HEK293 (cell line): ENCODE results near the gene PALM.

Source experiments
- CTCF ChIA-PET: fragments of 350-600 bp; formaldehyde crosslinking; extraction: SDS; loops from one replicate; lab custom pipeline; 2021; ENCODE audit warnings: antibody characterized with exemption; lab: Yijun Ruan, JAX
- POLR2A ChIA-PET: fragments of 300-600 bp; formaldehyde crosslinking; extraction: SDS; loops from one replicate; lab custom pipeline; 2020; ENCODE audit warnings: antibody characterized with exemption, inconsistent platforms; lab: Yijun Ruan, JAX
- H3K27ac ChIP-seq: fragments of 200-500 bp; sonication (Bioruptor generic); 2 replicates; pipeline ENCODE4 v1.5.1; 2014; ENCODE audit warnings: low read depth, low read length, control low read depth, inconsistent platforms; ENCODE audit errors: extremely low read depth
- H3K36me3 ChIP-seq, 2 experiments: fragments of 200-500 bp in 1 of 2; sonication (Bioruptor generic) in 1 of 2; 1 replicate in 1 of 2; 2 replicates in 1 of 2; pipeline ENCODE4 v1.5.1; 2014 to 2017; ENCODE audit warnings: inconsistent platforms in 2 of 2, low read length in 2 of 2; ENCODE audit not compliant: control insufficient read depth in 2 of 2, insufficient read depth in 1 of 2
- H3K4me1 ChIP-seq: fragments of 200-500 bp; sonication (Bioruptor generic); 2 replicates; pipeline ENCODE4 v1.5.1; 2014; ENCODE audit warnings: mild to moderate bottlenecking, low read length, inconsistent platforms; ENCODE audit not compliant: control insufficient read depth, insufficient read depth
- H3K4me3 ChIP-seq: 2 replicates; pipeline ENCODE4 v1.5.1; 2011; ENCODE audit warnings: low read depth, mild to moderate bottlenecking, control low read depth, low read length, moderate library complexity
- H3K9me3 ChIP-seq: fragments of 200-500 bp; sonication (Bioruptor generic); 2 replicates; pipeline ENCODE4 v1.5.1; 2014; ENCODE audit warnings: low read depth, low read length, inconsistent platforms; ENCODE audit not compliant: control insufficient read depth, insufficient read depth
- KLF10 ChIP-seq: fragments of 450-650 bp; IDR thresholded peaks from 2 replicates; pipeline ENCODE4 v1.5.1; 2018; ENCODE audit warnings: missing biosample characterization, mild to moderate bottlenecking, missing genetic modification characterization
- PATZ1 ChIP-seq: fragments of 450-650 bp; formaldehyde crosslinking; IDR thresholded peaks from 2 replicates; pipeline ENCODE4 v1.5.1; 2016; ENCODE audit warnings: missing biosample characterization, missing genetic modification characterization
- SALL2 ChIP-seq: fragments of 450-650 bp; formaldehyde crosslinking; IDR thresholded peaks from 2 replicates; pipeline ENCODE4 v1.5.0; 2017; ENCODE audit warnings: missing biosample characterization, mild to moderate bottlenecking, missing genetic modification characterization, borderline replicate concordance
- TRIM28 ChIP-seq: IDR thresholded peaks from 2 replicates; pipeline ENCODE4 v1.6.1; 2011; ENCODE audit warnings: low read length, control low read depth, borderline replicate concordance
- ZBTB11 ChIP-seq: fragments of 450-650 bp; formaldehyde crosslinking; conservative IDR thresholded peaks from 2 replicates; pipeline ENCODE4 v1.5.1; 2016; ENCODE audit warnings: low read depth, missing biosample characterization, missing genetic modification characterization
- ZFP41 ChIP-seq: fragments of 450-650 bp; formaldehyde crosslinking; IDR thresholded peaks from 2 replicates; pipeline ENCODE4 v1.5.1; 2016; ENCODE audit warnings: missing biosample characterization, missing genetic modification characterization, borderline replicate concordance
- ZNF112 ChIP-seq: fragments of 450-650 bp; formaldehyde crosslinking; IDR thresholded peaks from 2 replicates; pipeline ENCODE4 v1.5.0; 2017; ENCODE audit warnings: missing biosample characterization, missing genetic modification characterization
- ZNF169 ChIP-seq: fragments of 450-650 bp; formaldehyde crosslinking; IDR thresholded peaks from 2 replicates; pipeline ENCODE4 v1.5.1; 2016; ENCODE audit warnings: missing biosample characterization, missing genetic modification characterization
- ZNF521 ChIP-seq: fragments of 450-650 bp; formaldehyde crosslinking; IDR thresholded peaks from 2 replicates; pipeline ENCODE4 v1.5.1; 2017; ENCODE audit warnings: missing biosample characterization, mild to moderate bottlenecking, missing genetic modification characterization
- ZNF580 ChIP-seq: fragments of 450-650 bp; formaldehyde crosslinking; IDR thresholded peaks from 2 replicates; pipeline ENCODE4 v1.5.1; 2016; ENCODE audit warnings: missing biosample characterization, missing genetic modification characterization
- ZNF654 ChIP-seq: fragments of 450-650 bp; formaldehyde crosslinking; IDR thresholded peaks from 2 replicates; pipeline ENCODE4 v1.5.1; 2016; ENCODE audit warnings: low read depth, missing biosample characterization, missing genetic modification characterization
- ZNF747 ChIP-seq: fragments of 450-650 bp; formaldehyde crosslinking; IDR thresholded peaks from 2 replicates; pipeline ENCODE4 v1.5.1; 2016; ENCODE audit warnings: missing biosample characterization, missing genetic modification characterization
- ZNF791 ChIP-seq: fragments of 450-650 bp; formaldehyde crosslinking; IDR thresholded peaks from 2 replicates; pipeline ENCODE4 v1.5.1; 2016; ENCODE audit warnings: missing biosample characterization, missing genetic modification characterization
- ZSCAN23 ChIP-seq: fragments of 450-650 bp; formaldehyde crosslinking; IDR thresholded peaks from 2 replicates; pipeline ENCODE4 v1.5.1; 2016; ENCODE audit warnings: missing biosample characterization, missing genetic modification characterization
- TF ChIP-seq, protein P1 (sequence below): fragments of 450-650 bp; formaldehyde crosslinking; IDR thresholded peaks from 2 replicates; pipeline ENCODE4 v1.5.1; 2016; ENCODE audit warnings: missing biosample characterization, missing genetic modification characterization
- TF ChIP-seq, protein P2 (sequence below): fragments of 450-650 bp; formaldehyde crosslinking; IDR thresholded peaks from 2 replicates; pipeline ENCODE4 v1.5.1; 2016; ENCODE audit warnings: missing biosample characterization, missing genetic modification characterization
- TF ChIP-seq, protein P3 (sequence below): fragments of 450-650 bp; formaldehyde crosslinking; IDR thresholded peaks from 2 replicates; pipeline ENCODE4 v1.5.1; 2016; ENCODE audit warnings: missing biosample characterization, missing genetic modification characterization
- TF ChIP-seq, protein P4 (sequence below): fragments of 450-650 bp; formaldehyde crosslinking; IDR thresholded peaks from 2 replicates; pipeline ENCODE4 v1.5.1; 2016; ENCODE audit warnings: missing biosample characterization, missing genetic modification characterization
- TF ChIP-seq, protein P5 (sequence below): fragments of 450-650 bp; IDR thresholded peaks from 2 replicates; pipeline ENCODE4 v1.5.1; 2018; ENCODE audit warnings: missing biosample characterization, missing genetic modification characterization

The PALM gene

GRCh38 chr19:769616-770015, 60.9 kb downstream of the PALM start:
- Histone ChIP-seq H3K27ac (no peak overlapping the region), H3K36me3 (no peaks in the 10 kb centered on the region), H3K9me3 (no peaks in the 10 kb centered on the region), H3K4me3 (no peak overlapping the region), H3K4me1 (no peaks in the 10 kb centered on the region)
- ChIA-PET POLR2A (interaction anchor here (0.6 kb wide), 1 partner anchor 153 kb away, joined by 5 read pairs; no protein-coding TSS in a partner anchor), CTCF (interaction anchor here (0.6 to 2.9 kb wide), 17 partner anchors 9 to 696 kb away, joined by 3 to 21 read pairs (median 4); no protein-coding TSS in a partner anchor)
- no peak for TF ChIP-seq KLF10
- TF ChIP-seq, protein P1, sequence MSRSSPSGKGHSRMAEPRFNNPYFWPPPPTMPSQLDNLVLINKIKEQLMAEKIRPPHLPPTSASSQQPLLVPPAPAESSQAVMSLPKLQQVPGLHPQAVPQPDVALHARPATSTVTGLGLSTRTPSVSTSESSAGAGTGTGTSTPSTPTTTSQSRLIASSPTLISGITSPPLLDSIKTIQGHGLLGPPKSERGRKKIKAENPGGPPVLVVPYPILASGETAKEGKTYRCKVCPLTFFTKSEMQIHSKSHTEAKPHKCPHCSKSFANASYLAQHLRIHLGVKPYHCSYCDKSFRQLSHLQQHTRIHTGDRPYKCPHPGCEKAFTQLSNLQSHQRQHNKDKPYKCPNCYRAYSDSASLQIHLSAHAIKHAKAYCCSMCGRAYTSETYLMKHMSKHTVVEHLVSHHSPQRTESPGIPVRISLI (tag by site-specific recombination) = no peak
- TF ChIP-seq, protein P2, sequence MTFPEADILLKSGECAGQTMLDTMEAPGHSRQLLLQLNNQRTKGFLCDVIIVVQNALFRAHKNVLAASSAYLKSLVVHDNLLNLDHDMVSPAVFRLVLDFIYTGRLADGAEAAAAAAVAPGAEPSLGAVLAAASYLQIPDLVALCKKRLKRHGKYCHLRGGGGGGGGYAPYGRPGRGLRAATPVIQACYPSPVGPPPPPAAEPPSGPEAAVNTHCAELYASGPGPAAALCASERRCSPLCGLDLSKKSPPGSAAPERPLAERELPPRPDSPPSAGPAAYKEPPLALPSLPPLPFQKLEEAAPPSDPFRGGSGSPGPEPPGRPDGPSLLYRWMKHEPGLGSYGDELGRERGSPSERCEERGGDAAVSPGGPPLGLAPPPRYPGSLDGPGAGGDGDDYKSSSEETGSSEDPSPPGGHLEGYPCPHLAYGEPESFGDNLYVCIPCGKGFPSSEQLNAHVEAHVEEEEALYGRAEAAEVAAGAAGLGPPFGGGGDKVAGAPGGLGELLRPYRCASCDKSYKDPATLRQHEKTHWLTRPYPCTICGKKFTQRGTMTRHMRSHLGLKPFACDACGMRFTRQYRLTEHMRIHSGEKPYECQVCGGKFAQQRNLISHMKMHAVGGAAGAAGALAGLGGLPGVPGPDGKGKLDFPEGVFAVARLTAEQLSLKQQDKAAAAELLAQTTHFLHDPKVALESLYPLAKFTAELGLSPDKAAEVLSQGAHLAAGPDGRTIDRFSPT = no peak
- TF ChIP-seq ZNF791 = no peak
- TF ChIP-seq ZNF747 = no peak
- no peak for TF ChIP-seq ZNF169 (tag by site-specific recombination)
- TF ChIP-seq ZFP41 (tag by site-specific recombination) = no peak
- no peak for TF ChIP-seq ZBTB11 (tag by site-specific recombination)
- TF ChIP-seq, protein P3, sequence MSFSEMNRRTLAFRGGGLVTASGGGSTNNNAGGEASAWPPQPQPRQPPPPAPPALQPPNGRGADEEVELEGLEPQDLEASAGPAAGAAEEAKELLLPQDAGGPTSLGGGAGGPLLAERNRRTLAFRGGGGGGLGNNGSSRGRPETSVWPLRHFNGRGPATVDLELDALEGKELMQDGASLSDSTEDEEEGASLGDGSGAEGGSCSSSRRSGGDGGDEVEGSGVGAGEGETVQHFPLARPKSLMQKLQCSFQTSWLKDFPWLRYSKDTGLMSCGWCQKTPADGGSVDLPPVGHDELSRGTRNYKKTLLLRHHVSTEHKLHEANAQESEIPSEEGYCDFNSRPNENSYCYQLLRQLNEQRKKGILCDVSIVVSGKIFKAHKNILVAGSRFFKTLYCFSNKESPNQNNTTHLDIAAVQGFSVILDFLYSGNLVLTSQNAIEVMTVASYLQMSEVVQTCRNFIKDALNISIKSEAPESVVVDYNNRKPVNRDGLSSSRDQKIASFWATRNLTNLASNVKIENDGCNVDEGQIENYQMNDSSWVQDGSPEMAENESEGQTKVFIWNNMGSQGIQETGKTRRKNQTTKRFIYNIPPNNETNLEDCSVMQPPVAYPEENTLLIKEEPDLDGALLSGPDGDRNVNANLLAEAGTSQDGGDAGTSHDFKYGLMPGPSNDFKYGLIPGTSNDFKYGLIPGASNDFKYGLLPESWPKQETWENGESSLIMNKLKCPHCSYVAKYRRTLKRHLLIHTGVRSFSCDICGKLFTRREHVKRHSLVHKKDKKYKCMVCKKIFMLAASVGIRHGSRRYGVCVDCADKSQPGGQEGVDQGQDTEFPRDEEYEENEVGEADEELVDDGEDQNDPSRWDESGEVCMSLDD = no peak
- TF ChIP-seq SALL2 (tag by site-specific recombination) = no peak
- no peak for TF ChIP-seq TRIM28
- no peak for TF ChIP-seq ZNF521 (tag by site-specific recombination)

- H3K9me3 ChIP-seq = no peaks in the 10 kb centered on the region
- H3K27ac ChIP-seq = no peak overlapping the region
- ChIA-PET POLR2A (no interaction called here), CTCF (interaction anchor here (0.6 to 2.9 kb wide), 22 partner anchors 12 to 213 kb away, joined by 3 to 21 read pairs (median 4); partner anchors contain the start of genes MED16, RNU6-9 and WDR18)
- no peaks in the 10 kb centered on the region for H3K36me3 ChIP-seq
- H3K4me1 ChIP-seq = no peaks in the 10 kb centered on the region
- H3K4me3 ChIP-seq = no peak overlapping the region
- TF ChIP-seq ZNF654 (tag by site-specific recombination) (peak; percentile 34; the same call in 1 of the 2 replicates), KLF10 (no peak), ZNF791 (no peak), ZSCAN23 (no peak), ZNF112 (tag by site-specific recombination) (no peak), PATZ1 (tag by site-specific recombination) (0 out of 2 replicates have a peak, but pooled peaks have one; percentile 62), ZNF580 (tag by site-specific recombination) (0 out of 2 replicates have a peak, but pooled peaks have one; percentile 50)
- TF ChIP-seq, protein P4, sequence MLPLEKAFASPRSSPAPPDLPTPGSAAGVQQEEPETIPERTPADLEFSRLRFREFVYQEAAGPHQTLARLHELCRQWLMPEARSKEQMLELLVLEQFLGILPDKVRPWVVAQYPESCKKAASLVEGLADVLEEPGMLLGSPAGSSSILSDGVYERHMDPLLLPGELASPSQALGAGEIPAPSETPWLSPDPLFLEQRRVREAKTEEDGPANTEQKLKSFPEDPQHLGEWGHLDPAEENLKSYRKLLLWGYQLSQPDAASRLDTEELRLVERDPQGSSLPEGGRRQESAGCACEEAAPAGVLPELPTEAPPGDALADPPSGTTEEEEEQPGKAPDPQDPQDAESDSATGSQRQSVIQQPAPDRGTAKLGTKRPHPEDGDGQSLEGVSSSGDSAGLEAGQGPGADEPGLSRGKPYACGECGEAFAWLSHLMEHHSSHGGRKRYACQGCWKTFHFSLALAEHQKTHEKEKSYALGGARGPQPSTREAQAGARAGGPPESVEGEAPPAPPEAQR = no peak
- TF ChIP-seq, protein P5, sequence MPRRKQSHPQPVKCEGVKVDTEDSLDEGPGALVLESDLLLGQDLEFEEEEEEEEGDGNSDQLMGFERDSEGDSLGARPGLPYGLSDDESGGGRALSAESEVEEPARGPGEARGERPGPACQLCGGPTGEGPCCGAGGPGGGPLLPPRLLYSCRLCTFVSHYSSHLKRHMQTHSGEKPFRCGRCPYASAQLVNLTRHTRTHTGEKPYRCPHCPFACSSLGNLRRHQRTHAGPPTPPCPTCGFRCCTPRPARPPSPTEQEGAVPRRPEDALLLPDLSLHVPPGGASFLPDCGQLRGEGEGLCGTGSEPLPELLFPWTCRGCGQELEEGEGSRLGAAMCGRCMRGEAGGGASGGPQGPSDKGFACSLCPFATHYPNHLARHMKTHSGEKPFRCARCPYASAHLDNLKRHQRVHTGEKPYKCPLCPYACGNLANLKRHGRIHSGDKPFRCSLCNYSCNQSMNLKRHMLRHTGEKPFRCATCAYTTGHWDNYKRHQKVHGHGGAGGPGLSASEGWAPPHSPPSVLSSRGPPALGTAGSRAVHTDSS (tag by site-specific recombination) = no peak
Observed at GRCh38 chr19:771332-771785, 62.6 kb downstream of the PALM start.
